ENCODE results near the gene CFAP73. TPM values are rescaled to one million over a fixed set of nuclear protein-coding genes. Genes with fewer than 3 reads are reported as not detected.
A peak's percentile ranks its signal among the peaks of the same experiment; 100 is the strongest.

CFAP73 gene
- total and polyA plus RNA-seq, 7 donors: 0.17 to 0.35 (median 0.30) TPM; not detected in 4

GRCh38 chr12:113181975-113182374 is 32.5 kb downstream of the CFAP73 start:
- DNase-seq (no peak), ATAC-seq (no peak)
- Histone ChIP-seq H3K27ac (no peak overlapping the region), H3K4me3 (no peak overlapping the region), H3K9me3 (no peaks in the 10 kb centered on the region), H3K4me1 (peaks cover 20% of the 10 kb centered on the region), H3K27me3 (ENCODE audit: insufficient read depth in 3 of 3, low read length in 2 of 3) (no peaks in the 10 kb centered on the region), H3K36me3 (ENCODE audit: insufficient read depth in 1 of 2, low read depth in 1 of 2) (peaks cover 19 to 49% of the 10 kb centered on the region in 2 donors)
- no peak for TF ChIP-seq CTCF (IDR thresholded peaks at IDR 0.05)
- intact Hi-C loops (cut with DNase I): loop anchor here in 1 of 2 donors (10.0 kb wide), 1 partner anchor 183 kb away; no protein-coding TSS in a partner anchor
- 87 to 96% (median 93%) methylated on average over 3 of the region's 3 CpGs for WGBS, 3 donors

- no peaks in the 10 kb centered on the region for H3K27me3 ChIP-seq (ENCODE audit: insufficient read depth in 3 of 3, low read length in 2 of 3)
- TF ChIP-seq CTCF (IDR thresholded peaks at IDR 0.05): no peak
- peaks cover 13 to 38% of the 10 kb centered on the region in 2 donors for H3K36me3 ChIP-seq (ENCODE audit: insufficient read depth in 1 of 2, low read depth in 1 of 2)
- ATAC-seq (no peak), DNase-seq (no peak)
- intact Hi-C loops (cut with DNase I): loop anchor here in 1 of 2 donors (10.0 kb wide), 1 partner anchor 182 kb away; no protein-coding TSS in a partner anchor
- no peaks in the 10 kb centered on the region for H3K9me3 ChIP-seq
- peaks cover 20% of the 10 kb centered on the region for H3K4me1 ChIP-seq
- H3K4me3 ChIP-seq: no peak overlapping the region
- no peak overlapping the region for H3K27ac ChIP-seq
- WGBS, 3 donors: 91 to 94% (median 94%) methylated on average over 11 of the region's 11 CpGs
These were observed 33.6 kb downstream of the CFAP73 start for GRCh38 chr12:113183030-113183589.

- H3K27ac ChIP-seq: peak overlapping the region; percentile 98
- intact Hi-C loops (cut with DNase I): loop anchor here in 1 of 2 donors (10.0 kb wide), 1 partner anchor 181 kb away; no protein-coding TSS in a partner anchor
- H3K4me3 ChIP-seq: peak overlapping the region; percentile 93
- H3K9me3 ChIP-seq: no peaks in the 10 kb centered on the region
- WGBS, 3 donors: 26 to 31% (median 27%) methylated on average over 26 of the region's 26 CpGs
- H3K36me3 ChIP-seq (ENCODE audit: insufficient read depth in 1 of 2, low read depth in 1 of 2): peaks cover 13 to 37% of the 10 kb centered on the region in 2 donors
- peak in 1 of 2 donors; percentile 71 for DNase-seq
- H3K27me3 ChIP-seq (ENCODE audit: insufficient read depth in 3 of 3, low read length in 2 of 3): no peaks in the 10 kb centered on the region
- peaks cover 20% of the 10 kb centered on the region for H3K4me1 ChIP-seq
- peak; percentile 32 to 51 (median 46) for ATAC-seq
- TF ChIP-seq CTCF (IDR thresholded peaks at IDR 0.05): no peak
These were observed 34.8 kb downstream of the CFAP73 start for GRCh38 chr12:113184098-113184899.

- H3K27me3 ChIP-seq (ENCODE audit: insufficient read depth in 3 of 3, low read length in 2 of 3): no peaks in the 10 kb centered on the region
- H3K4me1 ChIP-seq: peaks cover 20% of the 10 kb centered on the region
- TF ChIP-seq CTCF (IDR thresholded peaks at IDR 0.05): no peak
- H3K4me3 ChIP-seq: peak overlapping the region; percentile 93
- H3K9me3 ChIP-seq: no peaks in the 10 kb centered on the region
- DNase-seq: peak; percentile 88 to 94
- ATAC-seq: peak; percentile 86 to 93 (median 90)
- WGBS, 3 donors: 0 to 1% (median 0%) methylated on average over 20 of the region's 20 CpGs
- H3K36me3 ChIP-seq (ENCODE audit: insufficient read depth in 1 of 2, low read depth in 1 of 2): peaks cover 13 to 34% of the 10 kb centered on the region in 2 donors
- intact Hi-C loops (cut with DNase I): loop anchor here (5.0 to 10.0 kb wide), 2 partner anchors 37 to 180 kb away; partner anchors contain the start of gene TPCN1 (in 1 of the 2)
- H3K27ac ChIP-seq: peak overlapping the region; percentile 98
These were observed 35.3 kb downstream of the CFAP73 start for GRCh38 chr12:113184900-113185179.
